SIG-M5 treated with dmso at 0.1 percent for 504 hours (cell line): ENCODE measurements around the gene TMEM198.

Experiments
- DNase-seq: peaks from one replicate; lab custom pipeline; 2025; ENCODE audit not compliant: unreplicated experiment; lab: John Stamatoyannopoulos, UW

TMEM198 gene

DNA sequence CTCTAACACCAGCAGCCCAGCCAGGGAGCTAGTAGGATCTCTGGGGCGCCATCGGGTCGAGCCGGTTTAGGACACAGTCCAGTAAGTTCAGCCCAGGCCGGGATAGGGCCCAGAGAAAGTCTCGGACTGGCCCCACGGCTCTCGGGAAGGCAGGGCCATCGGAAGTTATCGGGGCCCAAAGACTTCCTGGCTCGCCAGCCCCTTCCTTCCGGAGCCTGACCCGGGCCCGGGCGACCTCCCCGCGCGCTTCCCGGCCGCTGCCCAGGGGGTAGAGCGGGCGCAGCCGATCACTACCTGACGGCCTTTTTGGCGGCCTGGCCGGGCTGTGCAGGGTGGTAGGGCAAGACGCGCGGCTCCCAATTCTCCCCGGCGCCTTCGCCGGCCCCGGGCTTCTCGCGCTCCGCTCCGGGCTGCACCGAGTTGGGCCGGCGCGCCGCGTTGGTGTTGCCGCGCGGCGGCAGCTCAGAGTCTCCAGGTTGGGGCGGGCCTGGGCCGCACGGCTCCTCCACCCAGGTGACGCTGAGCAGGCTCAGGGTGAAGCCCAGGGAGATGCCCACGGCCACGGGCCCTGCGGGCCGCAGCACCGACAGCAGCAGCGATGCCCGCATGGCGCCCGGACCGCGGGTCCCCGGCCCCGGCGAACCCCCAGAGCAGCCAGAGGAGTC lies 765 bp upstream of the TMEM198 start:
- no peak for DNase-seq

DNA sequence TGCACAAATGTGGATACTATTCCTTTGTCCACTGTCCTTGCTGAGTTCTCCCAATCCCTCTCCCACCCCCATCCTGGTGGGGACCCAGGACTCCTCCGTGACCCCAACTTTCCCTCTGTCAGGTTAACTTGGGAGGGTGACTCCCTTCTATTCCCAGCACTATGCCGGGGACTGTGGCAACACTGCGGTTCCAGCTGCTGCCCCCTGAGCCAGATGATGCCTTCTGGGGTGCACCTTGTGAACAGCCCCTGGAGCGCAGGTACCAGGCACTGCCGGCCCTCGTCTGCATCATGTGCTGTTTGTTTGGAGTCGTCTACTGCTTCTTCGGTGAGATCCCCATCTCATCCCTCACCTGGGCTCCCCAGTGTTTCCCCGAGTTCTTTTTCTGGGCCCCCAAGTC lies 739 bp downstream of the TMEM198 start:
- DNase-seq = no peak

GRCh38 chr2:219545295-219545942 lies 1.6 kb downstream of the TMEM198 start:
- no peak for DNase-seq

DNA sequence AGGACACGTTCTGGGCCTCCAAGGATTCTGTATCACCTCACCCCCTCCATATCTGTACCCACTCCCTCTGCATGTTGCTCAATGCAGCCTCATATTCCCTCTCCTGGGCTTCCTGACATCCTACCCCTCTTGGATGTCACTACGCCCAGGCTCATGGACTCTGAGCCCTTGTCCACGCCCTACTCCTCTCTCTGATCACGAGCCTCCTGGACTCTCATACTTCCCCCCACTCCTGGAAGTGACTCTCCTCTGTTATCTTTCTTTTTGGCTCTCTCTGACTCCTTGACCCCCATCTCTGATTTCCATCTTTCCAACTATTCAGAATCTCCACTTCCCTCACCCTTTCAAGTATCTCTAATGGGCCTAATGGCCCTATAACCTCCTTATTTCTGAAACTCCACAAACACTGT lies 2.1 kb downstream of the TMEM198 start:
- DNase-seq = no peak

DNA sequence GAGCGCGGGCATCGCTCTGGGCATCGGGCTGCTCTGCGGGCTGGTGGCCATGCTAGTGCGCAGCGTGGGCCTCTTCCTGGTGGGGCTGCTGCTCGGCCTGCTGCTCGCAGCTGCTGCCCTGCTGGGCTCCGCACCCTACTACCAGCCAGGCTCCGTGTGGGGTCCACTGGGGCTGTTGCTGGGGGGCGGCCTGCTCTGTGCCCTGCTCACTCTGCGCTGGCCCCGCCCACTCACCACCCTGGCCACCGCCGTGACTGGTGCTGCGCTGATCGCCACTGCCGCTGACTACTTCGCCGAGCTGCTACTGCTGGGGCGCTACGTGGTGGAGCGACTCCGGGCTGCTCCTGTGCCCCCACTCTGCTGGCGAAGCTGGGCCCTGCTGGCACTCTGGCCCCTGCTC lies 3.8 kb downstream of the TMEM198 start:
- DNase-seq = no peak

DNA sequence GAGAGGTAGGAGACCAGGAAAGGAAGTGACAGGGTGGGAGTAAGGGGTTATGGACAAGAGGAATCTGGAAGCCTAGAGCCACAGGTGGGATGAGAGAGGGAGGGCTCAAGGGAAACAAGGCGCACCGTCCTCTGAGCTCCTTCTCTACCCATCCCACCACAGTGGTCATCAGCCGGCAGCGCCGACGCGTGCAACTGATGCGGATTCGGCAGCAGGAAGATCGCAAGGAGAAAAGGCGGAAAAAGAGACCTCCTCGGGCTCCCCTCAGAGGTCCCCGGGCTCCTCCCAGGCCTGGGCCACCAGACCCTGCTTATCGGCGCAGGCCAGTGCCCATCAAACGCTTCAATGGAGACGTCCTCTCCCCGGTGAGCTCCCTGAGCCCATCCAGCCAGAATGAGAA lies 5.2 kb downstream of the TMEM198 start:
- no peak for DNase-seq

GRCh38 chr2:219549619-219550018 lies 5.8 kb downstream of the TMEM198 start:
- DNase-seq = no peak

- DNase-seq = no peak
Measured at GRCh38 chr2:219551441-219552381, 7.9 kb downstream of the TMEM198 start.

GRCh38 chr2:219552382-219553167 lies 8.7 kb downstream of the TMEM198 start:
- DNase-seq = peak; percentile 50

- DNase-seq = no peak
Measured at GRCh38 chr2:219553168-219553417, 9.3 kb downstream of the TMEM198 start.

DNA sequence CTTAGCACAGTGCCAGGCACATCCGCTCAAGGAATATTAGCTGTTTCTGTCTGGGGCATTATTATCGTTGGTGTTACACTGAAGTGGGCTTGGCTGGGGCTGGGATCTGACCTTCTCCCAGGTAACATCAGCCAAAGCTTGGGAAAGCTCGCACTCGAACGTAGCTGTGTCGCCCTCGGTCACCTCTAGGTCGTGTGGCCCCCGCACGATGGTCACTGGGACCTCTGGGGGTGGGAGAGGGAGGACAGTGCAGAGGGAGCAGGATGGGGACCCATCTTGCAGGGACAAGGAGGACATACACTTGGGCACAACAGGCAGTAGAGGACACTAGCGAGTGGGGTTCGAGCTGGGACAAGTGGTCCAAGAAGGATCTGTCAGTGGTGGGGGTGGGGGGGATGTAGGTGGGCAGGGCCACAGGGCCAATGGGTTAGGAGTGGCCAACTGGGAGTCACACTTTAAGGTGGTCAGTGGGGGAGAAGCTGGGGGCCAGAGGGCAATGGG lies 9.7 kb downstream of the TMEM198 start:
- DNase-seq = no peak

DNA sequence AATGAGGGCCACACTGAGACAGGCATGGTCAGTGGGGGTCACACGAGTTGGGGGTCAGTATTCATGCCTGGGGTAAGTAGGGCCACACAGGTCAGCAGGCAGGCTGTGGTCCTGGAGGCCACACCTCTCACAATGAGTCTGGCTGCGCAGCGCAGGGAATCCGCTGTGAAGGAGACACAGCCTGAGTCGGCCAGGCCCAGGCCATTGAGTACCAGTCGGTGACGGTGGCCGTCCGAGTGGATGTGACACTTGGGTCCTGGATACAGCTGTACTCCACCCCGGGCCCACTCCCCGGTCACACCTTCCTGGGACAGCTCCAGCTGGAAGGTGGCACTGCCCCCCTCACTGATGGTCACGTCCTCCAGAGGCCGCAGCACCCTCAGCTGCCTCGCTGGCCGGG lies 10.5 kb downstream of the TMEM198 start:
- no peak for DNase-seq

GRCh38 chr2:219555956-219556355 lies 12.1 kb downstream of the TMEM198 start:
- no peak for DNase-seq

DNA sequence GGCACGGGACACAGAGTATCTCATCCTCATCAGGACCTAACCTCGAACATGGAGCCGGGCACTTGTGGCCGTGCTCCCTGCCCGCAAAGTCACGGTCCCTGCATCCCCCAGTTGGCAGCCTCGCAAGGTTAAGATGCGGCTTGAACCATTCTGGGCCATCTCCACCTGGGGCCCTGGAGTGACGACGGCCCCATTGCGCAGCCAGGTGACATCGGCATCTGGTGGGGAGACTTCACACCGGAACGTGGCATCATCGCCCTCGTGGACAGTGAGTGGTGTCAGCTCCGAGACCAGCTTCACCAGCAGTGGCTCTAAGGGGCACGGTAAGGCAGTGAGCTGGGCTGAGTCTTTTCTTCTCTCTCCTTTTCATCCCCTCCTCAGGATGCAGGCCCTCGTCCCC lies 12.6 kb downstream of the TMEM198 start:
- no peak for DNase-seq

- DNase-seq = no peak
Measured at GRCh38 chr2:219557320-219557719, 13.5 kb downstream of the TMEM198 start.

DNA sequence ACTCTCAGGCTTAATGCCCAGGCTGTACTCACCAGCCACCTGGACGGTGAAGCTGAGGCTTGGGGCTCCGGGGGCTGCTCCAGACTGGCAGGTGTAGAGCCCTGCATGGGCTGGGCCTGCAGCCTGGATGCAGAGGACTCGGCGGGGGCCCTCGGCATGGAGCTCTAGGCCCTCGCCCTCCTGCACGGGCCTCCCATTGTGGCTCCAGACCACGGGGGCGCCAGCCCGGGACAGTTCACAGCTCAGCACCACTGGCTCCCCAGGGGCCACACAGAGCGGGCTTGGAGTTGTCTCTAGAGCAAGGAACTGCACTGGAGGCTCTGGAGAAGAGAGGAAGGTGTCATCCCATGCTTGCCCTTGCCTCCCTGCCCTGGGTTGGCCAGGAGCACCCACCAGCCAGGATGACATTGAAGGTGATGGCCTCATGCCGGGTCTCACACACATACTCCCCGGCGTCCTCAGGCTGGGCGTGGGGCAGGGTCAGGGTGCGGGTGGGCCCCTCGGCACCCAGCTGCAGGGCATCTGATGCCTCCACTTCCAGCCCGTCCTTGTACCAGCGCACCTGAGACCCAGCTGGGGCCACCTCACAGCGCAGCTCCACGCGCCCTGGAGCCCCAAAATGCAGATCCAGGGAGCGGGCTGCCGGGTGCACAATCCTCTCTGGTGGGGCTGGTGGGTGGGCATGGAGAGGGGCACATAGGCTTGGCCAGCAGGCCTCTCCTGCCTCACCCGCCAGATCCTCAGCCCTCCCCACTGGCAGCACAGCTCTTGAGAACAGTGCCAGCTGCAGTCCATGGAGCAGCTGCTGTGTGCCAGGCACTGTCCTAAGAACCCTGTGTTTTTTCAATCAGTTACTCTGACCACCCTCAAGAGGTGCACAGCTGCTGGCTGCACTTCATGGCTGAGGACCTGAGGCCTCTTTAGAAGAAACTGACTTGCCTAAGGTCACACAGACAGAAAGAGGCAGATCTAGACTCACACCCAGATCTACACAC lies 14.3 kb downstream of the TMEM198 start:
- DNase-seq = no peak

DNA sequence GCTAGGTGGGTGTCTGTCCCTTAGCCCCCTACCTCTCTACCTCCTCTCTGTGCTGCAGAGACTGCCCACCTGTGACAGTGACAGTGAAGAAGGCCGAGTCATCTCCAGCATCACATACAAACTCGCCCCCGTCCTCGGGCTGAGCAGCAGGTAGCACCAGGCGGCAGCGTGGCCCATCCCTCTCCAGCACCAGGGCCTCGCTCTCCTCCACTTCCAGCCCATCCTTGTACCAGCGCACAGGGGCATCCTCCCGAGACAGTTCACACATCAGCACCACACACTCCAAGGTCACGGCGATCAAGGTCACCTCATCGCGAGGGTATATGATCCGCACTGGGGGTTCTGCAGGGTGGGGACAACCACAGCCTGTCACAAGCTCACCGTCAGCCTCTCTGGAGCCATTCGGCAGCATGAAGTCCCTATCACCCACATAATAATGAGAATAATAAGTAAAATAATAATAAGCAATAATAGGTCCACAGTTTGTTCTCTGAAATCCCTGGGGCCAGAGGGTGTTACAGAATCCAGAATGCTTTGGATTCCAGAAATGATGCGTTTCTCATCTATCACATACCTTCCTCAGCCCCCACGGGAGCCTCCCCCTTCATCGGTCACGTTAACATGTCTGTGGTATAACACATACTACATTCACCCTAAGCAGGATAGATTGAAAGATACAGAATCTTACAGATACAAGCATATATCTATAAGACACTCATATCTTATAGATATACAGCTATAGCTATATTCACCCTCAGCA lies 15.5 kb downstream of the TMEM198 start:
- DNase-seq = no peak

GRCh38 chr2:219560037-219560892 lies 16.4 kb downstream of the TMEM198 start:
- DNase-seq = no peak

DNA sequence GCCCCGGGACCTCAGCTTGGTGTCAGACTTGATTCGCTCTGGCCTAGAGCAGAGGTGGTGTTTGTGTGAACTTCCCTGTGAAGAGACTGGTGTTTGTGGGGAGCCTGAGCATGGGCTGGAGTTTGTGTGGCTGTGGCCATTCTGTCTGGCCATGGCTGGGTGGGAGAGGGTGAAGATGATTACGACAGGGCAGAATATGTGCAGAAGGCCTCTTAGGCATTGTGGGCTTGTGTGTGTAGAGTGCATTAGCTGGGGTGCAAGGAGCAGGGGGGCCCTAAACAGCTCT lies 17.0 kb downstream of the TMEM198 start:
- no peak for DNase-seq
